ENCODE measurements around the gene FGD4. TPM values are rescaled to one million over a fixed set of nuclear protein-coding genes. Genes with fewer than 3 reads are reported as not detected.

Gene FGD4
- total and polyA plus RNA-seq, 2 of the 4 experiments (the other 2 are of a cell fraction) = 2.1 to 8.8 TPM

DNA sequence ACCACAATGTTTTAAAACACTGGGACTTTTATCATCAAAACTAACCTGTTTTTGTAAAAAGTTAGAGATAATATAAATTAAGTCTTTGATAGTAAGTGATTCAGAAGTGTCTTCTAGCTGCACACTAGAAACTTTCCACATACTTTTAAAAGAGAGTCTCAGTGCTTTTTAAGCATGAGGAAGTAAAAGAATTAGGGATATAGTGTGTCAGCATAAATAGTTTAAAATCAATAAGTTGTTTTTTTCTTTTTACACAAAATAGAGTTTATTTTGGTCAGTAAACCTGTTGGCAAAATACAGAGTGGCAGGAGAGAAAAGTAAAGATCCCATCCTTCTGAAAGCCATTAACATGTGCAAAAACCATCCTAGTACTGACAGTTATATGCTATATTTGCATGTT lies 281.4 kb downstream of the FGD4 start (continued):
- no peak for TF ChIP-seq BHLHE40 (IDR thresholded peaks at IDR 0.05; ENCODE audit: low read depth, low read length)
- TF ChIP-seq CEBPB (IDR thresholded peaks at IDR 0.05; ENCODE audit: low read depth, low read length) = no peak

DNA sequence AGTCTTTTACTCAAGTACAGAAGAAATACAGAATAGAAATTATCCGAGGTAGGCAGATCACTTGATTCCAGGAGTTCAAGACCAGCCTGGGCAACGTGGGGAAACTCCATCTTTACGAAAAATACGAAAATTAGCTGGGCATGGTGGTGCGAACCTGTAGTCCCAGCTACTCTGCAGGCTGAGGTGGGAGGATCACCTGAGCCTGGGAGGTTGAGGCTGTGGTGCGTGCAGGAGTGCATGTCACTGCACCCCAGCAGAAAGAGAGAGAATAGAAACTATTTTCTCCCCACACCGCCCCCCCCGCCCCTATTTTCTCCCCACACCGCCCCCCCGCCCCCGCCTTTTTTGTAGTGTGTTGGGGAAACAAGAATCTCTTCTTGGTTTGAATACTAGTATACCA lies 281.9 kb downstream of the FGD4 start:
- dilution Hi-C loops (cut with HindIII; ENCODE audit: low sequenced_read_pairs, unreplicated experiment) (no loop called here), in situ Hi-C loops (cut with MboI; ENCODE audit: low sequenced_read_pairs) (loop anchor here (25.0 kb wide), 1 partner anchor 1019 kb away; the partner anchor contains the start of gene ETFBKMT), intact Hi-C loops (cut with micrococcal nuclease) (no loop called here)
- no peak overlapping the region for H3K18ac ChIP-seq (ENCODE audit: low read depth, low read length)
- H4K20me1 ChIP-seq (ENCODE audit: insufficient read depth, low read length) = peaks cover 17% of the 10 kb centered on the region
- no peak overlapping the region for H2BK120ac ChIP-seq (ENCODE audit: low read depth, low read length)
- H4K91ac ChIP-seq (ENCODE audit: insufficient read depth, low read depth, low read length) = no peak overlapping the region
- 0 out of 2 replicates have a peak overlapping the region, but pooled peaks have one; percentile 48 for H2AK5ac ChIP-seq (ENCODE audit: low read depth, low read length)
- no peak for TF ChIP-seq POLR2A (IDR thresholded peaks at IDR 0.05; ENCODE audit: low read depth, low read length)
- no peak for TF ChIP-seq CHD1 (IDR thresholded peaks at IDR 0.05; ENCODE audit: low read depth, low read length)
- TF ChIP-seq BHLHE40 (IDR thresholded peaks at IDR 0.05; ENCODE audit: low read depth, low read length) = no peak
- TF ChIP-seq RFX5 (IDR thresholded peaks at IDR 0.05; ENCODE audit: low read depth, low read length) = no peak
- TF ChIP-seq, protein P1, sequence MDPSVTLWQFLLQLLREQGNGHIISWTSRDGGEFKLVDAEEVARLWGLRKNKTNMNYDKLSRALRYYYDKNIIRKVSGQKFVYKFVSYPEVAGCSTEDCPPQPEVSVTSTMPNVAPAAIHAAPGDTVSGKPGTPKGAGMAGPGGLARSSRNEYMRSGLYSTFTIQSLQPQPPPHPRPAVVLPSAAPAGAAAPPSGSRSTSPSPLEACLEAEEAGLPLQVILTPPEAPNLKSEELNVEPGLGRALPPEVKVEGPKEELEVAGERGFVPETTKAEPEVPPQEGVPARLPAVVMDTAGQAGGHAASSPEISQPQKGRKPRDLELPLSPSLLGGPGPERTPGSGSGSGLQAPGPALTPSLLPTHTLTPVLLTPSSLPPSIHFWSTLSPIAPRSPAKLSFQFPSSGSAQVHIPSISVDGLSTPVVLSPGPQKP (IDR thresholded peaks at IDR 0.05; ENCODE audit: borderline replicate concordance, low read depth, low read length) = no peak
- no peak overlapping the region for H3K56ac ChIP-seq (ENCODE audit: extremely low read depth, insufficient read depth, low read length)
- no peak overlapping the region for H4K5ac ChIP-seq (ENCODE audit: low read depth, low read length)
- DNase-seq (no peak), ATAC-seq (ENCODE audit: low read depth) (no peak)
- H3K79me1 ChIP-seq (ENCODE audit: low read depth in 1 of 2, low read length in 2 of 2) = peaks cover 0 to 28% of the 10 kb centered on the region in 2 experiments; a peak in 2 of 4 replicates
- peak overlapping the region; percentile 2; the same call in 1 of the 2 replicates for H3K4me2 ChIP-seq (ENCODE audit: low read depth, low read length)
- H3K36me3 ChIP-seq (ENCODE audit: control insufficient read depth, insufficient read depth, low read length) = peaks cover 3% of the 10 kb centered on the region; the same call in 1 of the 2 replicates
- H2AK9ac ChIP-seq (replicated peaks; ENCODE audit: low read depth, low read length, poor library complexity) = no peak overlapping the region
- CTCF ChIA-PET = no interaction called here
- H3K4me3 ChIP-seq (ENCODE audit: insufficient read depth, low read depth, low read length) = no peak overlapping the region
- H4K8ac ChIP-seq (ENCODE audit: low read depth in 2 of 2, low read length in 2 of 2) = no peak overlapping the region
- no peak overlapping the region for H2AFZ ChIP-seq (replicated peaks; ENCODE audit: low read length, poor library complexity)
- H3K23ac ChIP-seq (ENCODE audit: low read depth, low read length) = no peak overlapping the region
- peak overlapping the region; percentile 5 for H2BK5ac ChIP-seq (ENCODE audit: low read depth, low read length, poor library complexity, severe bottlenecking)
- no peak overlapping the region for H3K9ac ChIP-seq (ENCODE audit: low read depth, low read length)
- no CpG with 5 or more reads among the region's 11 CpGs for WGBS, 2 experiments (ENCODE audit: extremely low coverage in 2 of 2, insufficient read length in 1 of 2)
- no peaks in the 10 kb centered on the region for H3K9me3 ChIP-seq (ENCODE audit: control insufficient read depth, insufficient read depth, low read length)
- H3K14ac ChIP-seq (replicated peaks; ENCODE audit: low read depth, low read length) = no peak overlapping the region
- H3K27me3 ChIP-seq (ENCODE audit: control insufficient read depth, insufficient read depth, low read length) = no peaks in the 10 kb centered on the region
- H2BK15ac ChIP-seq (ENCODE audit: low read depth, low read length) = no peak overlapping the region
- H2BK20ac ChIP-seq (ENCODE audit: low read depth, low read length) = no peak overlapping the region
- H3K4me1 ChIP-seq (ENCODE audit: control insufficient read depth, insufficient read depth, low read length) = peaks cover 5% of the 10 kb centered on the region
- no peaks in the 10 kb centered on the region; the same call in 1 of the 2 replicates for H3K9me1 ChIP-seq (ENCODE audit: insufficient read depth, low read length)
- POLR2A ChIA-PET (ENCODE audit: unreplicated experiment) = no interaction called here
- H3K4ac ChIP-seq (ENCODE audit: low read depth, low read length) = no peak overlapping the region
- BruUV-seq (replicated peaks) = no TSS peak
- H3K27ac ChIP-seq (ENCODE audit: insufficient read depth, low read length) = no peak overlapping the region; the same call in 1 of the 2 replicates

All from IMR-90 (cell line).